SH-SY5Y (cell line): Measurements from ENCODE around the gene SNAPC3.

ENCODE experiments used
- GATA2 ChIP-seq: IDR thresholded peaks from 2 replicates; pipeline ENCODE4 v1.6.1; 2011; ENCODE audit warnings: mild to moderate bottlenecking, low read depth, low read length
- GATA3 ChIP-seq: IDR thresholded peaks from 2 replicates; pipeline ENCODE4 v1.6.1; 2011; ENCODE audit warnings: low read depth, mild to moderate bottlenecking, low read length, moderate library complexity

DNA sequence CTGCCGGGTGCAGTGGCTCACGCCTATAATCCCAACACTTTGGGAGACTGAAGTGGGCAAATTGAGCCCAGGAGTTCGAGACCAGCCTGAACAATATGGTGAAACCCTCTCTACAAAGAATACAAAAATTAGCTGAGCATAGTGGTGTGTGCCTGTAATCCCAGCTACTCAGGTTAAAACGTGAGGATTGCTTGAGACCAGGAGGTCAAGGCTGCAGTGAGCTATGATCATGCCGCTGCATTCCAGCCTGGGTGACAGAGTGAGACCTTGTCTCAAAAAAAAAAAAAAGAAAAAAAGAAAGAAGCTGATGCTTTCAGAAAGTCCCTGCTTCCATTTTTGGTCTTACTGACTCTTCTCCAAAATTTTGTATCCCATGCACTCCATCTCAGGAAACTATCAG, 31.3 kb downstream of the SNAPC3 start:
- TF ChIP-seq GATA2 (no peak), GATA3 (no peak)
